ENCODE measurements around the gene SH2D1A. TPM values are rescaled to one million over a fixed set of nuclear protein-coding genes. Genes with fewer than 3 reads are reported as not detected.

The SH2D1A gene
- total and polyA plus RNA-seq, 4 donors = 0.27 to 2.1 (median 0.65) TPM

- 93% methylated on average over 6 of the region's 6 CpGs for WGBS
- no peaks in the 10 kb centered on the region for H3K9me3 ChIP-seq (ENCODE audit: control insufficient read depth in 4 of 4, low read length in 3 of 4)
- TF ChIP-seq RXRA (IDR thresholded peaks at IDR 0.05) = no peak
- TF ChIP-seq FOXA1 (IDR thresholded peaks at IDR 0.05) = no peak
- no peak for TF ChIP-seq YY1 (IDR thresholded peaks at IDR 0.05)
- TF ChIP-seq EGR1 (IDR thresholded peaks at IDR 0.05; ENCODE audit: low read depth in 2 of 2) = no peak
- no peak for TF ChIP-seq CTCF (IDR thresholded peaks at IDR 0.05; ENCODE audit: low read depth, low read length, missing input control)
- no peak for TF ChIP-seq NR2F2 (IDR thresholded peaks at IDR 0.05)
- TF ChIP-seq RAD21 (IDR thresholded peaks at IDR 0.05) = no peak
- TF ChIP-seq JUND (IDR thresholded peaks at IDR 0.05) = no peak
- no peak for TF ChIP-seq MAX (IDR thresholded peaks at IDR 0.05)
- no peak overlapping the region for H3K4me3 ChIP-seq (ENCODE audit: low read depth in 1 of 3, low read length in 3 of 3)
- no peak overlapping the region for H3K9ac ChIP-seq (ENCODE audit: low read depth in 1 of 2, low read length in 2 of 2)
- no peaks in the 10 kb centered on the region for H3K4me1 ChIP-seq (ENCODE audit: control insufficient read depth in 4 of 4, insufficient read depth in 4 of 4, low read length in 3 of 4)
- H3K27me3 ChIP-seq (ENCODE audit: control insufficient read depth in 4 of 4, insufficient read depth in 4 of 4, low read length in 3 of 4) = no peaks in the 10 kb centered on the region
- no peaks in the 10 kb centered on the region for H3K36me3 ChIP-seq (ENCODE audit: control insufficient read depth in 4 of 4, insufficient read depth in 3 of 4, low read depth in 1 of 4, low read length in 3 of 4)
- H3K27ac ChIP-seq (ENCODE audit: low read depth in 1 of 2, low read length in 2 of 2) = no peak overlapping the region
- no peak for DNase-seq (ENCODE audit: low spot score)
Measured at GRCh38 chrX:124413244-124413643, 66.9 kb downstream of the SH2D1A start.

GRCh38 chrX:124414281-124414680 is 67.9 kb downstream of the SH2D1A start:
- Histone ChIP-seq H3K36me3 (ENCODE audit: control insufficient read depth in 4 of 4, insufficient read depth in 3 of 4, low read depth in 1 of 4, low read length in 3 of 4) (no peaks in the 10 kb centered on the region), H3K4me3 (ENCODE audit: low read depth in 1 of 3, low read length in 3 of 3) (no peak overlapping the region), H3K9ac (ENCODE audit: low read depth in 1 of 2, low read length in 2 of 2) (no peak overlapping the region), H3K27me3 (ENCODE audit: control insufficient read depth in 4 of 4, insufficient read depth in 4 of 4, low read length in 3 of 4) (no peaks in the 10 kb centered on the region), H3K9me3 (ENCODE audit: control insufficient read depth in 4 of 4, low read length in 3 of 4) (no peaks in the 10 kb centered on the region), H3K4me1 (ENCODE audit: control insufficient read depth in 4 of 4, insufficient read depth in 4 of 4, low read length in 3 of 4) (no peaks in the 10 kb centered on the region), H3K27ac (ENCODE audit: low read depth in 1 of 2, low read length in 2 of 2) (no peak overlapping the region)
- 92% methylated on average over 5 of the region's 5 CpGs for WGBS
- DNase-seq (ENCODE audit: low spot score) = no peak
- TF ChIP-seq HNF4A (conservative IDR thresholded peaks at IDR 0.05) (no peak), FOXA2 (IDR thresholded peaks at IDR 0.05) (no peak), NR2F2 (IDR thresholded peaks at IDR 0.05) (no peak), TAF1 (conservative IDR thresholded peaks at IDR 0.05) (no peak), HNF4G (IDR thresholded peaks at IDR 0.05) (no peak), SP1 (IDR thresholded peaks at IDR 0.05) (no peak), CTCF (IDR thresholded peaks at IDR 0.05; ENCODE audit: low read depth, low read length, missing input control) (no peak), RXRA (IDR thresholded peaks at IDR 0.05) (no peak)

GRCh38 chrX:124415115-124415800 is 68.9 kb downstream of the SH2D1A start:
- no peaks in the 10 kb centered on the region for H3K4me1 ChIP-seq (ENCODE audit: control insufficient read depth in 4 of 4, insufficient read depth in 4 of 4, low read length in 3 of 4)
- no peak overlapping the region for H3K4me3 ChIP-seq (ENCODE audit: low read depth in 1 of 3, low read length in 3 of 3)
- TF ChIP-seq HNF4G (IDR thresholded peaks at IDR 0.05) (no peak), EGR1 (IDR thresholded peaks at IDR 0.05; ENCODE audit: low read depth in 2 of 2) (no peak), RAD21 (IDR thresholded peaks at IDR 0.05) (no peak), ZBTB33 (IDR thresholded peaks at IDR 0.05) (no peak), SP1 (IDR thresholded peaks at IDR 0.05) (no peak), JUND (IDR thresholded peaks at IDR 0.05) (no peak), YY1 (IDR thresholded peaks at IDR 0.05) (no peak), MAX (IDR thresholded peaks at IDR 0.05) (no peak), CTCF (IDR thresholded peaks at IDR 0.05; ENCODE audit: low read depth, low read length, missing input control) (no peak), FOXA1 (IDR thresholded peaks at IDR 0.05) (no peak)
- H3K36me3 ChIP-seq (ENCODE audit: control insufficient read depth in 4 of 4, insufficient read depth in 3 of 4, low read depth in 1 of 4, low read length in 3 of 4) = no peaks in the 10 kb centered on the region
- H3K27me3 ChIP-seq (ENCODE audit: control insufficient read depth in 4 of 4, insufficient read depth in 4 of 4, low read length in 3 of 4) = no peaks in the 10 kb centered on the region
- DNase-seq (ENCODE audit: low spot score) = no peak
- H3K9ac ChIP-seq (ENCODE audit: low read depth in 1 of 2, low read length in 2 of 2) = no peak overlapping the region
- H3K27ac ChIP-seq (ENCODE audit: low read depth in 1 of 2, low read length in 2 of 2) = no peak overlapping the region
- H3K9me3 ChIP-seq (ENCODE audit: control insufficient read depth in 4 of 4, low read length in 3 of 4) = no peaks in the 10 kb centered on the region
- WGBS = 89% methylated on average over 5 of the region's 5 CpGs
